Measurements from ENCODE around the gene XNDC1N.
"Not testable (repeated sequence)": the region's sequence is repeated elsewhere in the genome, so short reads cannot be mapped to it uniquely, and the experiment has no call there.

Gene XNDC1N

GRCh38 chr11:71933141-71933933 lies 4.9 kb upstream of the XNDC1N start:
- in situ Hi-C loops (cut with HindIII; ENCODE audit: low sequenced_read_pairs): no loop called here

DNA sequence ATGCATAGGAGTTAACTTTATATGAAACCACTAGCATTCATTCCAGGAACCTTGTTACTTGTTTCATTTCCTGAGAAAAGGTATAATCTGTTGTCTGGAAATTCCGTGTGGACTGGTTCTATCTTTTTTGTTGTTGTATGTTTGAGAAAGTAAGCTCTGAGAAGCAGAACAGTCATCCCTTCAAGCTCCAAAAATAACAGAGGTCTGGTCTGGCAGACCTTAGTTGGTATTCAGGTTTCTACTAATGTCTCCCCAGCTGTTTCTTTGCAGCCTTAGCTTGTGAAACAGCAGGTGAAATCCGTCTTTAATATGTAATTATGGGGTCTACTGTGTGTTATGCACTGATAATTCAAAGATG lies 2.8 kb upstream of the XNDC1N start:
- in situ Hi-C loops (cut with HindIII; ENCODE audit: low sequenced_read_pairs): no loop called here

DNA sequence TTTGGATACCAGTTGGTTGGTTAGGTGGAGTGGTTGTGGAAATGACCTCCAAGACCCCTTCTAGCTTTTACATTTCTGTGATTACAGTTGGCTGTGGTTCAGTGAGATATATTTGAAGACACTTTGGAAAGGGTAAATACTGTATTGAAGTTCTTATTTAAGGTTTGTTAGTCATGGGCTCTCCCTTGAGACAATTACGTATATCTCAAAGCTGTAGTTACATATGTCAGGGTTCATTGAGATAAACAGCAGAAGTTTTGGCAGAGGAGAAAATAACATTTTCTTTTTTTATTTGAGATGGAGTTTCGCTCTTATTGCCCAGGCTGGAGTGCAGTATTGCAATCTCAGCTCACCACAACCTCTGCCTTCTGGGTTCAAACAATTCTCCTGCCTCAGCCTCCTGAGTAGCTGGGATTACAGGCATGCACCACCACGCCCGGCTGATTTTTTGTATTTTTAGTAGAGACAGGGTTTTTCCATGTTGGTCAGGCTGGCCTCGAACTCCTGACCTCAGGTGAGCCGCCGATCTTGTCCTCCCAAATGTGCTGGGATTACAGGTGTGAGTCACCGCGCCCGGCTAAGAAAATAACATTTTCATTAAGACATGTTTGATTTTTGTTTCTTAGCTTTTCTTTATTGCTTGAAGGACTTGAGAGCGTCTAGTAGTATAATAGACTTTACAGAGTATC lies 2.3 kb upstream of the XNDC1N start:
- in situ Hi-C loops (cut with HindIII; ENCODE audit: low sequenced_read_pairs): no loop called here

- in situ Hi-C loops (cut with HindIII; ENCODE audit: low sequenced_read_pairs): no loop called here
Observed at GRCh38 chr11:71929491-71929890, 1.1 kb upstream of the XNDC1N start.

DNA sequence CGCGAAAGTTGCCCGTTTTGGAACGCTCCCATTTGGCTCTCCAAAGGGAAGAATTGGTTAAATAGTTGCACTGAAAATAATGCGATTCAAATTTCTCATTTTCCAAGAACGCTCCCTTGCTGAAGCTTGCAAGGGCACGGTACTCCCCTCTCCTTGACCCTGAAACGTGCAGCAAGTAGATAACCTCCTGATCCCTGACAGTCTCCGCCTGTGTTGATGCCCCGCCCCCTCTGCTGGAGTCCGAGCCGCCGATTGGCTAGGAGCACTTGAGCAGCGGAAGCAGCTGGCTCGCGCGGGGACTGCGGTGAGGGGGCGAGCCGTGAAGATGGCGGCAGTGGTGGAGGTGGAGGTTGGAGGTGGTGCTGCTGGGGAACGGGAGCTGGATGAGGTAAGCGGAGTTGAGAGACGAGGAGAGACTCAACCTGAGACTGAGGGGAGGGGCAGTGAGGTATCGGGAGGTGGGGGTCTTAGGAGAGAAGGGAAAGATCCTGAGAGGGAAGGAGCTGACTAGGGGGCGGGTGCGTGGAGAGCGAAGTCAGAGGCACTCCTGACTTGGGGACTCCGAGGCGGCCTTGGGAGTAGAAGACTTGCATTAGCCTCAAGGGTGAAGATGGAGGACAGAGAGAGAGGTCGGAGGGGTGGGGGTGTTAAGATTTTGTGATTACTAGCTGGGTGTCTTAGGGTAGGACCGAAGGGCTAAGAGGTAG lies 496 bp upstream of the XNDC1N start, which contains the start of gene RNF121:
Gene RNF121, plus strand, starts transcription at position 310 of the 707 bp plus-strand sequence. Its CDS starts 16 bp downstream, at position 326.
- in situ Hi-C loops (cut with HindIII; ENCODE audit: low sequenced_read_pairs): no loop called here

DNA sequence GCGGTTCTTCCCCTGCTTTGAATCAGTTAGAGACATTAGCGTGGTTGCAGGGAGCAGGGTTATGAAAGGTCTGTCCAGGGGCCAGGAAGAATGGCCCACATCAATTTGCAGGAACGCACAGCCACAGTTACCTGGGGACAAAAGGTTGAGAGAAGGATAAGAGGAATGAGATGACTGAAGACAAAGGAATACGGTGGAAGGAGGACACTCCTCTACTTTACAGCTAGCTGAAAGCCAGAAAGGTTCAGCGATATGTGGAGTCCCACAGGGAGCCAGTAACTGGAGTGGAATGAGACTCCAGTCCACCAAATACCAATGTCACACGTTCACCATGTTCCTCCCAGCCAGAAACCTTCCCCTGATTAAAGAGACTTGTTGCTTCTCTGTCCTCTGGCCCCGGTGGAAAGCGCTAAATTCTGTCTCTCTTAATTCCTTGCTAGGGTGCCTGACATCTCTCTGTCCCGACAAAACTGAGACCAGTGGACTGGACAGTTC lies 10.7 kb downstream of the XNDC1N start:
- in situ Hi-C loops (cut with HindIII; ENCODE audit: low sequenced_read_pairs): no loop called here

- in situ Hi-C loops (cut with HindIII; ENCODE audit: low sequenced_read_pairs): no loop called here
Observed at GRCh38 chr11:71914617-71915189, 13.7 kb downstream of the XNDC1N start.

DNA sequence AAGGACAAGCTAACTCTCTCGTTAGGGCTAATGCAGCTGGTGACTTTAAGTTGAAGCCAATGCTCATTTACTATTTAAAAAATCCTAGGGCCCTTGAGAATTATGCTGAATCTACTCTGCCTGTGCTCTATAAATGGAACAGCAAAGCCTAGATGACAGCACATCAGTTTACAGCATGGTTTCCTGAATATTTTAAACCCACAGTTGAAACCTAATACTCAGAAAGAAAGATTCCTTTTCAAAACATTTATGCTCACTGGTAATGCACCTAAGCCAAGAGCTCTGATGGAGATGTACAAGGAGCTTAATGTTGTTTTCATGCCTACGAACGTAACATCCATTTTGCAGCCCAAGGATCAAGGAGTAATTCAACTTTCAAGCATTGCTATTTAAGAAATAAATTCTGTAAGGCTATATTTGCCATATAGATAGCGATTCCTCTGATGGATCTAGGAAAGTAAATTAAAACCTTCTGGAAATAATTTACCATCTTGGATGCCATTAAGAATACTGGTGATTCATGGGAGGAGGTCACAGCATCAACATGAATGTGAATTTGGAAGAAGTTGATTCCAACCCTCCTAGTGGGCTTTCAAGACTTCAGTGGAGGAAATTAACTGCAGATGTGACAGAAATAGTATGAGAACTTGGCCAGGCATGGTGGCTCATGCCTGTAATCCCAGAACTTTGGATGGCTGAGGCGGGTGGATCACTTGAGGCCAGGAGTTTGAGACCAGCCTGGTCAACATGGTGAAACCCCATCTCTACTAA lies 14.5 kb downstream of the XNDC1N start:
- in situ Hi-C loops (cut with HindIII; ENCODE audit: low sequenced_read_pairs): no loop called here

DNA sequence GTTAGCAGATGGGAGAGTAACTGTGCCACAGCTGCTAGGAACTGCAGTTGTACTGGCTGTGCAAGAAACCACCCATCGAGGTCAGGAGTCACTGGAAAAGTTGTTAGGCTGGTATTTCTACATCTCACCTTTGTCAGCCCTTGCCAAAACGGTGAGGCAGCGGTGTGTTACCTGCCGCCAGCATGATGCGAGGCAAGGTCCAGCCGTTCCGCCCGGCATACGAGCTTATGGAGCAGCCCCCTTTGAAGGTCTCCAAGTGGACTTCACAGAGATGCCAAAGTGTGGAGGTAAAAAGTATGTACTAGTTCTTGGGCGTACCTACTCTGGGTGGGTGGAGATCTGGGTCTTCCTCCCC lies 16.4 kb downstream of the XNDC1N start:
- in situ Hi-C loops (cut with HindIII; ENCODE audit: low sequenced_read_pairs): not testable (repeated sequence)

GRCh38 chr11:71911321-71911985 lies 16.9 kb downstream of the XNDC1N start:
- in situ Hi-C loops (cut with HindIII; ENCODE audit: low sequenced_read_pairs): not testable (repeated sequence)

- in situ Hi-C loops (cut with HindIII; ENCODE audit: low sequenced_read_pairs): not testable (repeated sequence)
Observed at GRCh38 chr11:71910775-71911174, 17.6 kb downstream of the XNDC1N start.

- in situ Hi-C loops (cut with HindIII; ENCODE audit: low sequenced_read_pairs): no loop called here
Observed at GRCh38 chr11:71908218-71908617, 20.2 kb downstream of the XNDC1N start.

DNA sequence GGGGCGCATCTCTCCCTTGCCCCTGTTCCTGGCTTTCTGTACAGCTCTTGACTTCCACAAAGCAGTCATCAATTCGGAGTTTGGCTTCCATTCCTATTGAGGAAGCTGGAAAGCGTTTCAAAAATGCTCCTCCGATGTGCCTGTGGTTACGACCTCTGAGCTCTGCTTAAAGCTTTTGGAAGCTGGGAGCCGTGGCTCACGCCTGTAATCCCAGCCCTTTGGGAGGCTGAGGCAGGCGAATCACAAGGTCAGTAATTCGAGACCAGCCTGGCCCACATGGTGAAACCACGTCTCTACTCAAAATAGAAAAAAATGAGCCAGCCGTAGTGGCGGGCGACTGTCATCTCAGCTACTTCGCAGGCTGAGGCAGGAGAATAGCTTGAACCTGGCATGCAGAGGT lies 27.3 kb downstream of the XNDC1N start:
- in situ Hi-C loops (cut with HindIII; ENCODE audit: low sequenced_read_pairs): not testable (repeated sequence)

GRCh38 chr11:71895961-71896360 lies 32.4 kb downstream of the XNDC1N start:
- in situ Hi-C loops (cut with HindIII; ENCODE audit: low sequenced_read_pairs): no loop called here

DNA sequence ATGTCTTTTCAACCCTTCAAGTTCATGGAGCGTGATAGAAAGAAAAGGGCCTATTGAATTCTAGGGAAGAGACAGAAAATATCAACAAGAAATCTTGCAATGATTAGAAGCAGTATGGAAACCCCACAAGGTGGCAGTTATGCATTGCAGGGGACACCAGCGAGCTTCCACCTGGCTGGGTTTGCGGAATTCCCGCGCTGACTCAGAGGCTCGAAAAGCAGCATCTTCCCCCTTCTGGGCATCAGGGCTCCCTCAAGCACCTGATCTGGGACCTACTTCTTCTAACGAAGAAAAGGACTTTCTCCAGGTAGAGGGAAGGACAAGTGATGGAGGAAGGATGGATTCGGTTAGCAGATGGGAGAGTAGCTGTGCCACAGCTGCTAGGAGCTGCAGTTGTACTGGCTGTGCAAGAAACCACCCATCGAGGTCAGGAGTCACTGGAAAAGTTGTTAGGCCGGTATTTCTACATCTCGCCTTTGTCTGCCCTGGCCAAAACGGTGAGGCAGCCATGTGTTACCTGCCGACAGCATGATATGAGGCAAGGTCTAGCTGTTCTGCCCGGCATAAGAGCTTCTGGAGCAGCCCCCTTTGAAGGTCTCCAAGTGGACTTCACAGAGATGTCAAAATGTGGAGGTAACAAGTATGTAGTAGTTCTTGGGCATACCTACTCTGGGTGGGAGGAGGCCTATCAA lies 39.1 kb downstream of the XNDC1N start:
- in situ Hi-C loops (cut with HindIII; ENCODE audit: low sequenced_read_pairs): not testable (repeated sequence)

- in situ Hi-C loops (cut with HindIII; ENCODE audit: low sequenced_read_pairs): not testable (repeated sequence)
Observed at GRCh38 chr11:71888335-71889010, 39.9 kb downstream of the XNDC1N start.

GRCh38 chr11:71885806-71886205 lies 42.6 kb downstream of the XNDC1N start:
- in situ Hi-C loops (cut with HindIII; ENCODE audit: low sequenced_read_pairs): not testable (repeated sequence)
